ENCODE results near the gene PREP. TPM values are rescaled to one million over a fixed set of nuclear protein-coding genes. Genes with fewer than 3 reads are reported as not detected.

Gene PREP
- total RNA-seq, 1 experiment from 2014 or later = 34.1 TPM

DNA sequence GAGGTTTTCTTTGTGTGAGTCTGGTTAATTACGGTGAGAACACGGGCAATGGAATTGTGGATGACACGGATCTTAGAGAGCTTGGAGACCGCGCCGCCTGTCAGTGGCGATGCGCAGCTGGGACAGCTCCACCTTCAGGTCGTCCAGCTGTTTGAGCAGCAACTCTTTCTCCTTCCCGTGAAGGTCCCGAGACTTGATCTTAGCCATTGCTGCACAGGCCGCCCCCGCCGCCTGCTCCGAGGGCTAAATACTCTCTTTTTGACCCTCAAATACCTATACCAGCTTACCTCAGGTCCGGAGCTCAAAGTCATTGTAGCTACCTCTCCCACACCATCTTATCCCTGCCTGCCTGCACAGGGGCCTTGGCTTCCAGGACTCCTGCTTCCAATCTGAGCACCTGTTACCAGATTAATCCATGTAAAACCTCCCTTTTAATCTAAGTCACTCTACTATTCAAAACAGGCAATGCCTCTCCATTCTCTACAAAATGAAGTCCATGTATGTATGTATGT, 100.2 kb downstream of the PREP start:
- ChIA-PET POLR2A (ENCODE audit: low non-redundant PET) (interaction anchor here (0.6 kb wide), 1 partner anchor 445 kb away, joined by 11 read pairs; no protein-coding TSS in a partner anchor), CTCF (no interaction called here)
- TF ChIP-seq, protein P1, sequence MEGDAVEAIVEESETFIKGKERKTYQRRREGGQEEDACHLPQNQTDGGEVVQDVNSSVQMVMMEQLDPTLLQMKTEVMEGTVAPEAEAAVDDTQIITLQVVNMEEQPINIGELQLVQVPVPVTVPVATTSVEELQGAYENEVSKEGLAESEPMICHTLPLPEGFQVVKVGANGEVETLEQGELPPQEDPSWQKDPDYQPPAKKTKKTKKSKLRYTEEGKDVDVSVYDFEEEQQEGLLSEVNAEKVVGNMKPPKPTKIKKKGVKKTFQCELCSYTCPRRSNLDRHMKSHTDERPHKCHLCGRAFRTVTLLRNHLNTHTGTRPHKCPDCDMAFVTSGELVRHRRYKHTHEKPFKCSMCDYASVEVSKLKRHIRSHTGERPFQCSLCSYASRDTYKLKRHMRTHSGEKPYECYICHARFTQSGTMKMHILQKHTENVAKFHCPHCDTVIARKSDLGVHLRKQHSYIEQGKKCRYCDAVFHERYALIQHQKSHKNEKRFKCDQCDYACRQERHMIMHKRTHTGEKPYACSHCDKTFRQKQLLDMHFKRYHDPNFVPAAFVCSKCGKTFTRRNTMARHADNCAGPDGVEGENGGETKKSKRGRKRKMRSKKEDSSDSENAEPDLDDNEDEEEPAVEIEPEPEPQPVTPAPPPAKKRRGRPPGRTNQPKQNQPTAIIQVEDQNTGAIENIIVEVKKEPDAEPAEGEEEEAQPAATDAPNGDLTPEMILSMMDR (conservative IDR thresholded peaks at IDR 0.05; ENCODE audit: low read depth, low read length) = no peak
- no peak for TF ChIP-seq EZH2 (IDR thresholded peaks at IDR 0.05; ENCODE audit: borderline replicate concordance, low read depth, low read length, poor library complexity, severe bottlenecking)
- Histone ChIP-seq H3K4me3 (ENCODE audit: low read depth, low read length, poor library complexity, severe bottlenecking) (no peak overlapping the region), H3K36me3 (ENCODE audit: insufficient read depth, low read length, poor library complexity, severe bottlenecking) (no peaks in the 10 kb centered on the region), H3K4me1 (ENCODE audit: insufficient read depth, low read length, poor library complexity, severe bottlenecking) (peaks cover 11% of the 10 kb centered on the region), H3K27me3 (replicated peaks; ENCODE audit: insufficient read depth, low read depth, low read length, poor library complexity) (no peaks in the 10 kb centered on the region), H3K27ac (ENCODE audit: low read depth, low read length, poor library complexity, severe bottlenecking) (no peak overlapping the region), H3K9me3 (ENCODE audit: low read depth, low read length, poor library complexity, severe bottlenecking) (no peaks in the 10 kb centered on the region)
- no peak for DNase-seq (ENCODE audit: low spot score)
- intact Hi-C loops (cut with micrococcal nuclease; ENCODE audit: unreplicated experiment) = no loop called here
- no TSS peak for BruUV-seq (replicated peaks)

DNA sequence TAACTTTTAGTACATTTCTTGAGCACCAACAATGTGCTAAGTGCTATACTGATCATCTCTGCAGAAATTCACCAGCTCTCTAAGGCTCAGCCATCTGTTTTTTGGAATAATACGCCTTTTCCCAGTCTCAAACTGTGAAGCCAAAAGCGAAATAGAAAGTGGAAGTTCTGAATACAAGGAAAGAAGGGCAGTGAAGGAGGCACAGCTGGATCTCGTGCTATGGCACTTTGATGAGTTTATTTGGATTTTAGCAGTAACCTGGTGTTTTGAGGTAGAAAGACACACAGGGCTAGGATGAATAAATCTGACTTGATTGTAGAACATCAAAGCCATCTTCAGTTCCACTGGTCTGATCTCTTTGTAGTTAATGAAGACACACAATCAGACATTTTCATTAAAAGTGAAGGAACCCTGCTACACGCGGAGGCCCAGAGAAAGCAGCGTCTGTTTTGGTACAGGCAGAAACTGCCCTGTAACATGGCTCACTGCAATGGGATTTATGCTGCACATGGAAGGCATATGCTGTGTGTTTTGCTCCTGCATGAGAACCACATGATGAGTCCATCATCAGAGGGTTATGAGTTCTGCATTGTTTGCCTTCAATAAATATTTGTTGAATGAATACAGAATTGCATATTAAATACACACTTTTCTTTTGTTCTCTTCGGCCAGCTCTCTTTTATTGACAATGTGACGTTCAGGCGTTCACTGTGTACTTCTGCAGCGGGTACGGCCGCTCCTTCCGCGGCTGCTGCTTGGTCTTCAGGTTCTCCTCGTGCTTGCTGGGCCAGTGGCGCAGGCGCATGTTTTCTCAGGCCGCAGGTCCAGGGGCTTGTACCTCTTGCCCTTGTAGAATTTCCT, 100.9 kb downstream of the PREP start:
- Histone ChIP-seq H3K4me3 (ENCODE audit: low read depth, low read length, poor library complexity, severe bottlenecking) (no peak overlapping the region), H3K9me3 (ENCODE audit: low read depth, low read length, poor library complexity, severe bottlenecking) (no peaks in the 10 kb centered on the region), H3K36me3 (ENCODE audit: insufficient read depth, low read length, poor library complexity, severe bottlenecking) (no peaks in the 10 kb centered on the region), H3K27me3 (replicated peaks; ENCODE audit: insufficient read depth, low read depth, low read length, poor library complexity) (no peaks in the 10 kb centered on the region), H3K4me1 (ENCODE audit: insufficient read depth, low read length, poor library complexity, severe bottlenecking) (peaks cover 11% of the 10 kb centered on the region), H3K27ac (ENCODE audit: low read depth, low read length, poor library complexity, severe bottlenecking) (no peak overlapping the region)
- DNase-seq (ENCODE audit: low spot score) = no peak
- BruUV-seq (replicated peaks) = no TSS peak
- CTCF ChIA-PET = no interaction called here
- TF ChIP-seq EZH2 (IDR thresholded peaks at IDR 0.05; ENCODE audit: borderline replicate concordance, low read depth, low read length, poor library complexity, severe bottlenecking) = no peak
- intact Hi-C loops (cut with micrococcal nuclease; ENCODE audit: unreplicated experiment) = no loop called here
- POLR2A ChIA-PET (ENCODE audit: low non-redundant PET) = no interaction called here

DNA sequence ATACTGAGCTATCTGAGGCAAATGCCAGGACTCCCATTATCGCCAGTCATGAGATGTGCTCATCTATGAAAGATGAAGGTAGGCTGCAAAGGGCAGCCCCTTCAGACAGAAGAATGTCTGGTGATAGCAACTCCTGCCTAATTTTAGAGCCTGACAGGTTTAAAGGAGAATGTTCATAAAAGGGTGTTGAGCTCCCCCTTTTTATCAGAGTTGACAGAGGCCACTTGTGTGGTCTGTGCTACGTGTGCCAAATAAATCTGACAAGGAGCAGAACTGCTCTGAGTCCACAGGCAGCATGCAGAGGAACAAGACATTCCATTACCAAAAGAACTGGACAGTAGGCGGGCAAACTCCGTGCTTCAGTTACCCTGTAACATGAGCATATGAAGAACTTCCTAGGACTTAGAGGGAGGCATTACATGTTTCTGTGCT, 101.8 kb downstream of the PREP start:
- no TSS peak for BruUV-seq (replicated peaks)
- H3K36me3 ChIP-seq (ENCODE audit: insufficient read depth, low read length, poor library complexity, severe bottlenecking) = no peaks in the 10 kb centered on the region

More for the DNA sequence above, 101.8 kb downstream of the PREP start:
- Histone ChIP-seq H3K4me1 (ENCODE audit: insufficient read depth, low read length, poor library complexity, severe bottlenecking) (peaks cover 11% of the 10 kb centered on the region), H3K4me3 (ENCODE audit: low read depth, low read length, poor library complexity, severe bottlenecking) (no peak overlapping the region), H3K27ac (ENCODE audit: low read depth, low read length, poor library complexity, severe bottlenecking) (no peak overlapping the region), H3K9me3 (ENCODE audit: low read depth, low read length, poor library complexity, severe bottlenecking) (no peaks in the 10 kb centered on the region), H3K27me3 (replicated peaks; ENCODE audit: insufficient read depth, low read depth, low read length, poor library complexity) (no peaks in the 10 kb centered on the region)
- POLR2A ChIA-PET (ENCODE audit: low non-redundant PET) = no interaction called here
- intact Hi-C loops (cut with micrococcal nuclease; ENCODE audit: unreplicated experiment) = no loop called here
- no peak for DNase-seq (ENCODE audit: low spot score)
- TF ChIP-seq, protein P1 (conservative IDR thresholded peaks at IDR 0.05; ENCODE audit: low read depth, low read length) = no peak
- no peak for TF ChIP-seq EZH2 (IDR thresholded peaks at IDR 0.05; ENCODE audit: borderline replicate concordance, low read depth, low read length, poor library complexity, severe bottlenecking)
- CTCF ChIA-PET = no interaction called here
